Measurements from ENCODE around the gene PANK4. TPM values are rescaled to one million over a fixed set of nuclear protein-coding genes. Genes with fewer than 3 reads are reported as not detected.

Gene PANK4
- total and polyA plus RNA-seq, 2 experiments from 2014 or later = 18.5 to 21.3 TPM

- Histone ChIP-seq H3K27ac (no peak overlapping the region), H3K4me1 (ENCODE audit: insufficient read depth) (peaks cover 4% of the 10 kb centered on the region), H4K20me1 (ENCODE audit: insufficient read depth, poor library complexity, severe bottlenecking) (peaks cover 33% of the 10 kb centered on the region), H3K79me2 (peaks cover 29% of the 10 kb centered on the region), H3K9me3 (ENCODE audit: low read depth) (no peaks in the 10 kb centered on the region), H3K4me3 (no peak overlapping the region), H3K9me2 (replicated peaks; ENCODE audit: insufficient read depth) (no peaks in the 10 kb centered on the region), H3K27me3 (no peaks in the 10 kb centered on the region), H3K36me3 (replicated peaks; ENCODE audit: insufficient read depth, low read depth) (no peaks in the 10 kb centered on the region), H3K4me2 (no peak overlapping the region), H2AFZ (no peak overlapping the region)
- 94% methylated on average over 23 of the region's 25 CpGs for WGBS (ENCODE audit: low lambda C conversion rate, missing lambda C conversion rate)
- no peak for TF ChIP-seq EZH2phosphoT487 (IDR thresholded peaks at IDR 0.05; ENCODE audit: low read depth, severe bottlenecking, unreplicated experiment)
- TF ChIP-seq EZH2 (IDR thresholded peaks at IDR 0.05; ENCODE audit: borderline replicate concordance) = no peak
- TF ChIP-seq, protein P1, sequence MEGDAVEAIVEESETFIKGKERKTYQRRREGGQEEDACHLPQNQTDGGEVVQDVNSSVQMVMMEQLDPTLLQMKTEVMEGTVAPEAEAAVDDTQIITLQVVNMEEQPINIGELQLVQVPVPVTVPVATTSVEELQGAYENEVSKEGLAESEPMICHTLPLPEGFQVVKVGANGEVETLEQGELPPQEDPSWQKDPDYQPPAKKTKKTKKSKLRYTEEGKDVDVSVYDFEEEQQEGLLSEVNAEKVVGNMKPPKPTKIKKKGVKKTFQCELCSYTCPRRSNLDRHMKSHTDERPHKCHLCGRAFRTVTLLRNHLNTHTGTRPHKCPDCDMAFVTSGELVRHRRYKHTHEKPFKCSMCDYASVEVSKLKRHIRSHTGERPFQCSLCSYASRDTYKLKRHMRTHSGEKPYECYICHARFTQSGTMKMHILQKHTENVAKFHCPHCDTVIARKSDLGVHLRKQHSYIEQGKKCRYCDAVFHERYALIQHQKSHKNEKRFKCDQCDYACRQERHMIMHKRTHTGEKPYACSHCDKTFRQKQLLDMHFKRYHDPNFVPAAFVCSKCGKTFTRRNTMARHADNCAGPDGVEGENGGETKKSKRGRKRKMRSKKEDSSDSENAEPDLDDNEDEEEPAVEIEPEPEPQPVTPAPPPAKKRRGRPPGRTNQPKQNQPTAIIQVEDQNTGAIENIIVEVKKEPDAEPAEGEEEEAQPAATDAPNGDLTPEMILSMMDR (IDR thresholded peaks at IDR 0.05; ENCODE audit: poor library complexity) = no peak
- DNase-seq (ENCODE audit: low spot score) = no peak
Measured at GRCh38 chr1:2519029-2519685, 7.2 kb downstream of the PANK4 start.

- H3K9me3 ChIP-seq (ENCODE audit: low read depth) = no peaks in the 10 kb centered on the region
- 98% methylated on average over 26 of the region's 26 CpGs for WGBS (ENCODE audit: low lambda C conversion rate, missing lambda C conversion rate)
- no peak for TF ChIP-seq EZH2 (IDR thresholded peaks at IDR 0.05; ENCODE audit: borderline replicate concordance)
- TF ChIP-seq, protein P1 (IDR thresholded peaks at IDR 0.05; ENCODE audit: poor library complexity) = no peak
- TF ChIP-seq EZH2phosphoT487 (IDR thresholded peaks at IDR 0.05; ENCODE audit: low read depth, severe bottlenecking, unreplicated experiment) = no peak
- no peak for DNase-seq (ENCODE audit: low spot score)
- no peak overlapping the region for H3K4me2 ChIP-seq
- no peaks in the 10 kb centered on the region for H3K36me3 ChIP-seq (replicated peaks; ENCODE audit: insufficient read depth, low read depth)
- H3K4me3 ChIP-seq = no peak overlapping the region
- peaks cover 23% of the 10 kb centered on the region for H3K79me2 ChIP-seq
- no peak overlapping the region for H3K27ac ChIP-seq
- no peaks in the 10 kb centered on the region for H3K27me3 ChIP-seq
- peaks cover 2% of the 10 kb centered on the region for H3K4me1 ChIP-seq (ENCODE audit: insufficient read depth)
- H4K20me1 ChIP-seq (ENCODE audit: insufficient read depth, poor library complexity, severe bottlenecking) = peaks cover 26% of the 10 kb centered on the region
- no peak overlapping the region for H2AFZ ChIP-seq
- no peaks in the 10 kb centered on the region for H3K9me2 ChIP-seq (replicated peaks; ENCODE audit: insufficient read depth)
Measured at GRCh38 chr1:2518528-2518927, 7.9 kb downstream of the PANK4 start.

GRCh38 chr1:2517966-2518365 lies 8.4 kb downstream of the PANK4 start:
- Histone ChIP-seq H3K4me2 (no peak overlapping the region), H2AFZ (no peak overlapping the region), H3K9me3 (ENCODE audit: low read depth) (no peaks in the 10 kb centered on the region), H3K79me2 (peaks cover 17% of the 10 kb centered on the region), H3K4me3 (no peak overlapping the region), H3K36me3 (replicated peaks; ENCODE audit: insufficient read depth, low read depth) (no peaks in the 10 kb centered on the region), H3K27me3 (no peaks in the 10 kb centered on the region), H3K4me1 (ENCODE audit: insufficient read depth) (no peaks in the 10 kb centered on the region), H3K27ac (no peak overlapping the region), H4K20me1 (ENCODE audit: insufficient read depth, poor library complexity, severe bottlenecking) (peaks cover 21% of the 10 kb centered on the region), H3K9me2 (replicated peaks; ENCODE audit: insufficient read depth) (no peaks in the 10 kb centered on the region)
- TF ChIP-seq, protein P1 (IDR thresholded peaks at IDR 0.05; ENCODE audit: poor library complexity) = no peak
- TF ChIP-seq EZH2 (IDR thresholded peaks at IDR 0.05; ENCODE audit: borderline replicate concordance) = no peak
- TF ChIP-seq EZH2phosphoT487 (IDR thresholded peaks at IDR 0.05; ENCODE audit: low read depth, severe bottlenecking, unreplicated experiment) = no peak
- WGBS (ENCODE audit: low lambda C conversion rate, missing lambda C conversion rate) = 99% methylated on average over 17 of the region's 17 CpGs
- no peak for DNase-seq (ENCODE audit: low spot score)
